OCI-LY1 (cell line): ENCODE data around the gene MYO1D.

ENCODE experiments used
- H2AFZ ChIP-seq: fragments of 200-600 bp; sonication (generic), shearing (Covaris generic); 2 replicates; pipeline ENCODE4 v1.6.0; 2014; ENCODE audit warnings: antibody characterized with exemption, mild to moderate bottlenecking, low read length
- H3F3A ChIP-seq: fragments of 200-600 bp; sonication (generic), shearing (Covaris generic); 2 replicates; pipeline ENCODE4 v1.6.0; 2014; ENCODE audit warnings: mild to moderate bottlenecking, antibody characterized with exemption, low read length, moderate library complexity; ENCODE audit not compliant: insufficient read depth
- H3K27ac ChIP-seq: fragments of 200-600 bp; sonication (generic); 2 replicates; pipeline ENCODE4 v1.5.1; 2014; ENCODE audit warnings: low read length, mixed run types, mild to moderate bottlenecking, low read depth; ENCODE audit not compliant: poor library complexity, severe bottlenecking
- H3K27me3 ChIP-seq: fragments of 200-600 bp; sonication (generic); 2 replicates; pipeline ENCODE4 v1.6.0; 2014; ENCODE audit warnings: antibody characterized with exemption, mild to moderate bottlenecking, low read length, moderate library complexity; ENCODE audit not compliant: insufficient read depth
- H3K36me3 ChIP-seq: fragments of 200-600 bp; sonication (generic); 2 replicates; pipeline ENCODE4 v1.6.1; 2014; ENCODE audit warnings: mild to moderate bottlenecking, antibody characterized with exemption, low read length, moderate library complexity, mixed read lengths; ENCODE audit not compliant: insufficient read depth
- H3K4me1 ChIP-seq: fragments of 200-600 bp; sonication (generic); 2 replicates; pipeline ENCODE4 v1.5.1; 2014; ENCODE audit warnings: mild to moderate bottlenecking, low read length, moderate library complexity; ENCODE audit not compliant: insufficient read depth, severe bottlenecking
- H3K4me2 ChIP-seq: fragments of 200-600 bp; sonication (generic), shearing (Covaris generic); 2 replicates; pipeline ENCODE4 v1.6.1; 2014; ENCODE audit warnings: low read length
- H3K4me3 ChIP-seq: fragments of 200-600 bp; sonication (generic); 2 replicates; pipeline ENCODE4 v1.5.1; 2014; ENCODE audit warnings: low read length, low read depth, mild to moderate bottlenecking, mixed read lengths; ENCODE audit not compliant: poor library complexity, severe bottlenecking
- H3K79me2 ChIP-seq: fragments of 200-600 bp; shearing (Covaris generic); 2 replicates; pipeline ENCODE4 v1.6.1; 2016; ENCODE audit warnings: mixed run types, low read length, mixed read lengths; ENCODE audit not compliant: insufficient read depth
- H3K9ac ChIP-seq: fragments of 200-600 bp; sonication (generic), shearing (Covaris generic); 2 replicates; pipeline ENCODE4 v1.6.1; 2014; ENCODE audit warnings: mild to moderate bottlenecking, low read length, mixed read lengths
- H3K9me2 ChIP-seq: fragments of 200-600 bp; sonication (generic), shearing (Covaris generic); 2 replicates; pipeline ENCODE4 v1.6.1; 2014; ENCODE audit warnings: low read depth, mild to moderate bottlenecking, low read length, mixed read lengths
- H3K9me3 ChIP-seq: fragments of 200-600 bp; shearing (Covaris generic); 2 replicates; pipeline ENCODE4 v1.6.1; 2014; ENCODE audit warnings: low read length, mixed read lengths
- H4K20me1 ChIP-seq: fragments of 200-600 bp; sonication (generic), shearing (Covaris generic); 2 replicates; pipeline ENCODE4 v1.6.0; 2016; ENCODE audit warnings: mild to moderate bottlenecking, low read length; ENCODE audit not compliant: insufficient read depth
- CTCF ChIP-seq: fragments of 200-600 bp; sonication (generic), shearing (Covaris generic); IDR thresholded peaks from 2 replicates; pipeline ENCODE4 v1.5.1; 2017; ENCODE audit warnings: mild to moderate bottlenecking, antibody characterized with exemption, low read length, moderate library complexity, mixed read lengths
- EZH2 ChIP-seq: fragments of 200-600 bp; sonication (generic), shearing (Covaris generic); IDR thresholded peaks from 2 replicates; pipeline ENCODE4 v1.8.0; 2017; ENCODE audit warnings: borderline replicate concordance, mixed run types, mild to moderate bottlenecking, antibody characterized with exemption, low read length, moderate library complexity, mixed read lengths

The MYO1D gene

DNA sequence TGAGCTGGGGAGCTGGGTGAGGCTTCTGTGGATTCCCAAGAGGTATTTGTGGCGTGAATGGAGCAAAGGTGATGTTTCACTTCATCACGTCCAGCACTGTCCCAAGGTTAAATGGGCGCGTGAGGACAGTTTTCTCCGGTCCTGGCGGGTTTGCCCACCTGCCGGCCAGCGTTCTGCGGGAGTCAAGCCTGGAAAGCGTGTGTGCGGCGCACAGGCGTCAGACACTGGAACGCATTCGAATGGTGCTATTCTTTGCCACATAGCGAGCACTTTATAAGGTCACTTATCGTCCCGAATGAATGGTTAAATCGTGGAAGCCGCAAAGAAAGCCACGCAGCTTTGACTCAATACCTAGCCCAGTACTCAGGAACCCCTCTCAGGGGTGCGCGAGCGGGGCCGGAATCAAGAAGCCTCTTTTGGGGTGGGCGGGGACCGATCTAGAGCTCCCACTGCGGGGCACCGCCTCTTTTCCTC lies 433.1 kb downstream of the MYO1D start:
- Histone ChIP-seq H4K20me1 (no peaks in the 10 kb centered on the region), H3K4me3 (peak overlapping the region; percentile 99), H3K9me3 (no peaks in the 10 kb centered on the region), H2AFZ (0 out of 2 replicates have a peak overlapping the region, but pooled peaks have one; percentile 5), H3K9ac (peak overlapping the region; percentile 40; the same call in 1 of the 2 replicates), H3K27me3 (no peaks in the 10 kb centered on the region), H3K36me3 (peaks cover 27% of the 10 kb centered on the region), H3K4me1 (peaks cover 23% of the 10 kb centered on the region), H3K79me2 (peaks cover 38% of the 10 kb centered on the region), H3K9me2 (no peaks in the 10 kb centered on the region), H3K4me2 (peak overlapping the region; percentile 80), H3K27ac (no peak overlapping the region), H3F3A (no peaks in the 10 kb centered on the region)
- TF ChIP-seq EZH2 (no peak), CTCF (peak; percentile 94; the same call in 1 of the 2 replicates)
